Measurements from ENCODE around the gene HOXB4. TPM values are rescaled to one million over a fixed set of nuclear protein-coding genes. Genes with fewer than 3 reads are reported as not detected.

Gene HOXB4
- total RNA-seq, 2 experiments from 2014 or later, result 7.4 to 8.9 TPM

DNA sequence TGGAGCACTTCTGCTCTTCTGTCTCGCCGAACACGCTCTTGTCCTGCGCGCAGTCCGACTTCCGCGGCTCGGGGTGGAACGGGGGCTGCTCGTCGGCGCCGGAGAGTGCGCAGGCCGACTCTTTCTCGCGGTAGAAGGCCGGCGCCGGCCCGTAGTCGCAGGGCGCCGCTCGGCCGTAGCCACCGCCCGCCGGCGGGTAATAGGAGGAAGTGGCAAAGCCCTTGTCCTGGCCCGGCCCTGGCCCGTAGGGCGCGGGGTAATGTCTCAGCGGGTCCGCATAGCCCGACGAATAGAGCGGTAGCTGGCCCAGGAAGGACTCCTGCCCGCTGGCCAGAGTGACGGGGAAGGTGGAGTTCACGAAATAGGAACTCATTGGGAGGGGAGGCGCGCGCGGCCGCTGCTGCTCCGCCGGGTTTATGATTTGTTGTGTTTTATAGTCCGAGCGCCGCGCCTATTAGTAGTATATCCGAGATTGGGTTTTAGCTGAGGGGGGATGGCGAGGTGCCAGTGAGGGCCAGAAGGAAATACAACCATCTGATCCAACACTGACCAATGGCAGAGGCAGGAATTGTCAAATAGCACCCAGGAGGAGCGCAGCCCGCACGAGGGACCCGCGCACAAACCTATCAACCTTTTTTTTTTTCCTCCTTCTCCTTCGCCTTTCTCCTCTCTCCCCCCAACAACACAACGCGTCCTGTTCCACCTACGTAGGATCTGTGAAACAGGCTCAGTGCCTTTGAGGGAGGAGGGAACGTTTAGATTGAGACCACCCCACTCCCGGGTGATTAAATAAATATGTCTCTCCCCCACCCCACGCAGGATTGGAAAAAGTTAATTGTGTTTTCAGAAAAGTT is 19.9 kb upstream of the HOXB4 start:
- Histone ChIP-seq H4K20me1 (ENCODE audit: insufficient read depth, low read length) (no peaks in the 10 kb centered on the region), H3K4me2 (ENCODE audit: low read length) (peak overlapping the region; percentile 60), H3K27ac (ENCODE audit: low read depth, low read length, poor library complexity, severe bottlenecking) (no peak overlapping the region), H3K9me3 (ENCODE audit: low read length) (no peaks in the 10 kb centered on the region), H2AFZ (ENCODE audit: low read length) (peak overlapping the region; percentile 40), H3K9me2 (ENCODE audit: insufficient read depth, low read length) (no peaks in the 10 kb centered on the region), H3K79me2 (ENCODE audit: insufficient read depth, low read depth, low read length) (no peaks in the 10 kb centered on the region), H3K36me3 (ENCODE audit: insufficient read depth, low read length) (no peaks in the 10 kb centered on the region), H3K4me3 (ENCODE audit: low read depth, low read length, poor library complexity, severe bottlenecking) (peak overlapping the region; percentile 57), H3K4me1 (ENCODE audit: insufficient read depth, low read length, poor library complexity, severe bottlenecking) (peaks cover 6% of the 10 kb centered on the region)
- intact Hi-C loops (cut with micrococcal nuclease; ENCODE audit: unreplicated experiment), result loop anchor here (10.0 kb wide), 1 partner anchor 333 kb away; no protein-coding TSS in a partner anchor
- ChIA-PET POLR2A (no interaction called here), CTCF (ENCODE audit: unreplicated experiment) (no interaction called here)
- TF ChIP-seq EZH2phosphoT487 (IDR thresholded peaks at IDR 0.05; ENCODE audit: borderline replicate concordance, low read depth, low read length), result peak; percentile 99
- TF ChIP-seq, protein P1, sequence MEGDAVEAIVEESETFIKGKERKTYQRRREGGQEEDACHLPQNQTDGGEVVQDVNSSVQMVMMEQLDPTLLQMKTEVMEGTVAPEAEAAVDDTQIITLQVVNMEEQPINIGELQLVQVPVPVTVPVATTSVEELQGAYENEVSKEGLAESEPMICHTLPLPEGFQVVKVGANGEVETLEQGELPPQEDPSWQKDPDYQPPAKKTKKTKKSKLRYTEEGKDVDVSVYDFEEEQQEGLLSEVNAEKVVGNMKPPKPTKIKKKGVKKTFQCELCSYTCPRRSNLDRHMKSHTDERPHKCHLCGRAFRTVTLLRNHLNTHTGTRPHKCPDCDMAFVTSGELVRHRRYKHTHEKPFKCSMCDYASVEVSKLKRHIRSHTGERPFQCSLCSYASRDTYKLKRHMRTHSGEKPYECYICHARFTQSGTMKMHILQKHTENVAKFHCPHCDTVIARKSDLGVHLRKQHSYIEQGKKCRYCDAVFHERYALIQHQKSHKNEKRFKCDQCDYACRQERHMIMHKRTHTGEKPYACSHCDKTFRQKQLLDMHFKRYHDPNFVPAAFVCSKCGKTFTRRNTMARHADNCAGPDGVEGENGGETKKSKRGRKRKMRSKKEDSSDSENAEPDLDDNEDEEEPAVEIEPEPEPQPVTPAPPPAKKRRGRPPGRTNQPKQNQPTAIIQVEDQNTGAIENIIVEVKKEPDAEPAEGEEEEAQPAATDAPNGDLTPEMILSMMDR (conservative IDR thresholded peaks at IDR 0.05; ENCODE audit: low read length), result no peak
- DNase-seq (ENCODE audit: low spot score), result peak; percentile 55
- BruUV-seq (replicated peaks), result no TSS peak

DNA sequence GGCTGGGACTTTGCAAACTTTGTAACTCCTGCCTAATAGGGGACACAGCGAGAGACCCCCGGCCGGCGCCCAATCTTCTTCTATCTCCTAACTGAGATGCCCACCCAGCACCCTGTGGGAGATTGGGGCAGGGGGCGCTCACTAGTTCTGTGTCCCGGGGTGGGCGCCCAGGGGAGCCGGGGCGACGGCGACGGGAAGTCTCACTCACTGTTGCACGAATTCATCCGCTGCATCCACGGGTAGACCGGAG is 19.3 kb upstream of the HOXB4 start:
- CTCF ChIA-PET (ENCODE audit: unreplicated experiment), result no interaction called here
- Histone ChIP-seq H4K20me1 (ENCODE audit: insufficient read depth, low read length) (no peaks in the 10 kb centered on the region), H3K9me3 (ENCODE audit: low read length) (no peaks in the 10 kb centered on the region), H3K4me3 (ENCODE audit: low read depth, low read length, poor library complexity, severe bottlenecking) (peak overlapping the region; percentile 57), H3K4me2 (ENCODE audit: low read length) (peak overlapping the region; percentile 60), H3K27ac (ENCODE audit: low read depth, low read length, poor library complexity, severe bottlenecking) (no peak overlapping the region), H3K4me1 (ENCODE audit: insufficient read depth, low read length, poor library complexity, severe bottlenecking) (peaks cover 6% of the 10 kb centered on the region), H3K36me3 (ENCODE audit: insufficient read depth, low read length) (no peaks in the 10 kb centered on the region), H3K9me2 (ENCODE audit: insufficient read depth, low read length) (no peaks in the 10 kb centered on the region), H2AFZ (ENCODE audit: low read length) (peak overlapping the region; percentile 40), H3K79me2 (ENCODE audit: insufficient read depth, low read depth, low read length) (no peaks in the 10 kb centered on the region)
- no peak for DNase-seq (ENCODE audit: low spot score)
- BruUV-seq (replicated peaks), result no TSS peak
- TF ChIP-seq, protein P1 (conservative IDR thresholded peaks at IDR 0.05; ENCODE audit: low read length), result no peak
- no peak for TF ChIP-seq EZH2phosphoT487 (IDR thresholded peaks at IDR 0.05; ENCODE audit: borderline replicate concordance, low read depth, low read length)
- POLR2A ChIA-PET, result no interaction called here
- intact Hi-C loops (cut with micrococcal nuclease; ENCODE audit: unreplicated experiment), result loop anchor here (10.0 kb wide), 1 partner anchor 333 kb away; no protein-coding TSS in a partner anchor

Data from OCI-LY7 (cell line).